GM18507 (cell line): Measurements from ENCODE around the gene MTREX.

Experiments used
- DNase-seq: peaks from one replicate; pipeline ENCODE4 v3.0.0; 2011; ENCODE audit warnings: low read depth; ENCODE audit not compliant: insufficient read length; ENCODE audit errors: extremely low spot score
- FAIRE-seq: peaks from 2 replicates; lab custom pipeline; 2011; peaks lifted over from hg19 to GRCh38; lab: Jason Lieb, UNC

The MTREX gene

GRCh38 chr5:55416306-55416705 lies 108.5 kb downstream of the MTREX start:
- DNase-seq (no peak), FAIRE-seq (no peak)

GRCh38 chr5:55418994-55419968 lies 111.5 kb downstream of the MTREX start:
- FAIRE-seq (no peak), DNase-seq (no peak)

- FAIRE-seq, result no peak
Measured at GRCh38 chr5:55421074-55421529, 113.3 kb downstream of the MTREX start.

GRCh38 chr5:55426455-55426854 lies 118.7 kb downstream of the MTREX start:
- FAIRE-seq, result no peak

More at GRCh38 chr5:55421074-55421529, 113.3 kb downstream of the MTREX start:
- no peak for DNase-seq

GRCh38 chr5:55427157-55427556 lies 119.4 kb downstream of the MTREX start:
- FAIRE-seq (no peak), DNase-seq (no peak)

More at GRCh38 chr5:55426455-55426854, 118.7 kb downstream of the MTREX start:
- DNase-seq, result no peak

- FAIRE-seq (no peak), DNase-seq (no peak)
Measured at GRCh38 chr5:55429221-55429612, 121.4 kb downstream of the MTREX start.

DNA sequence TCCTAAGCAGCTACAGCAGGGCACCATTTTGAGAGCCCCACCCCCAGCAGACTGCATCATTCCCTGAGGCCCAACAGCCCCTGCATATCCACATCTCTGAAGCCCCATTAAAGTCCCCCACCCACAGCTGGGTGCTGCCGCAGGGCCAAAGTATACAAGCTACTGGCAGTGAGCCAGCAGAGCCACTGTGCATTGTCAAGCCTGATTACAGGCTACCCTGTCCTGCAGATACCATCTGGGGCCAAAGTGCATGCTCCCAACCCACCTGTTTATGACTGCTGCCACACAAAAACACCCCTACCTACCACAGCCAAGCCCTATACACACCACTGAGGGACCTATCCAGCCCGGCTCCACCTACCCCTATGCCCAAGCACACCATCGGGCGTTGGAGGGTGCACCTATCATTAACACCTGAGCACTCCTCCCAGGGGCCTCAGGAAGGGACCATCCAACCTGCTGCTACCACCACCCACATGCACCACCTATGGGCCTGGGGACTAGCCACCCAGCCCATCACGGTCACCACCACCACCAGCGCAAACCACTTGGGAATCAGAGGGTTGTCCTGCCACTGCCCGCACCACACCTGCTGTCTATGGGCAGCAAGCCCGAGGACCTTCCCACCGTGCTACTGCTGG lies 121.9 kb downstream of the MTREX start:
- FAIRE-seq, result no peak
- no peak for DNase-seq

GRCh38 chr5:55432549-55432948 lies 124.8 kb downstream of the MTREX start:
- no peak for FAIRE-seq
- DNase-seq, result no peak

- DNase-seq (no peak), FAIRE-seq (no peak)
Measured at GRCh38 chr5:55437452-55437851, 129.7 kb downstream of the MTREX start.

GRCh38 chr5:55437859-55438206 lies 130.0 kb downstream of the MTREX start:
- DNase-seq (no peak), FAIRE-seq (no peak)

DNA sequence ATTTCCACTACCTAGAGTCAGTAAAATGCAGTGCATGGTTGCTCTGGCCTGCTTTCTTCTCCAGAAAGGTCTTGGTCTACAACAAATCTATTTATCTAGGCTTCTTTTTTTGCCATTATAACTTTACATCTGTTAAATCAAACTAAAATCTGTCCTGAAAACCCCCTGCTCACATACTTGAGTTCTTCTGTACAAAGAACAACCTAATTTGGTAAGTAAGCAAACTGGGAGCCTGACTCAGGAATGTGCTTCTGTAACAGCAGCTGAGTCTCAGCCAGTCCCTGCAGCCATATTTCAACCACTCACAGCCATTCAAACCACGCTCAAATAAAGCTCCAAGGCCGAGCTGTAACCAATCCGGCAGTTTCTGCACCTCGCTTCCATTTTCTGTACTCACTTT lies 131.2 kb downstream of the MTREX start:
- DNase-seq (no peak), FAIRE-seq (no peak)

DNA sequence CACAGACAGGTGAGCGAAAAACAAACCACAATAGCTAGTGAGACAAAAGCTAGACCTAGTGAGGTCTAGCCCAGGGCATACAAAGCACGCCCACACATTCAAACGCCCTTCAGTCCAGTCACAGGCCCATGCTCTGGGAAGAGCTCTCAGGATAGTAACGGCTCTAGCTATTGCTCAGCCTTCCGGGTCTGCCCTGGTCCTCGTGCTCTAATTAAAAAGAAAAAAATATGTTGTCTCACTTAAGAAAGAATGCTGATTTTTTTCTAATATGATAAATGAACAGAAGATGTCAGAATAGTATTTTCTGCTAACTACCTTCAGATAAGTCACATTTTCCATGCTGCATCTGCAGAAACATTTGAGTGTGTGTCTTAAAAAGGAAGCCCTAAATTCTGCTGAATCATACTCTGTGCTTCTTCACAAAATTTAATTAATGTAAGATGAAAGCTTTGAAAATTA lies 132.4 kb downstream of the MTREX start:
- DNase-seq (no peak), FAIRE-seq (no peak)

DNA sequence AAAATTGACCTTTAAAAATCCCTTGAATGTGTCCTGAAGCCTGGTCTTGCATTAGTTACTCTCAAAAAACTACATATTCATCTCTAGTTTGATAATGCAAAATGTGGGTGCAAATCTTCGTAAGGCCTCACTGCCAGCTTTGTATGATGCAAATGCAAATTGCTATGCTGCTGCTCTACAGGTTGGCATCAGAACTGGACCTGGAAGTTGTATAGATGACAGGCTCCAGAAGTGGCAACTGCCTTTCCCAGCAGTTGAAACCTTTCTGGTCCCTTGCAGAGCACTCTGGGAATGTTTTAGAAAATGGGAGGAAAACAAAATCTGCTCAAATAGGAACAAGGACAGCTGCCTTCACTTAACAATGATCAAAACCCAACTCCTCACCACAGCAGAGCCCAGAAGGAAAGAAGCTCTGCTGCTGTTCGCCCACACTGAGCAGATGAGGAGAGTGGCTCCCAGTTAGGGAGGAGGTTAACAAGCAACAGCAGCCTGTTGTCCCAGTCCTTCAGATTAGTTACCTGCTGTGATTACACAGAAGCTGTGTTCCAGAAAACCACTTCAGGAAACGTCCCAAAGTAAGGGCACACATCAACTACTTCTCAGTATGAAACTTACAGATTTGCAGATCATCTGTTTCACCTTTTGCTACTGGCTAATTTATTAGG lies 133.4 kb downstream of the MTREX start:
- no peak for DNase-seq
- no peak for FAIRE-seq

- no peak for DNase-seq
- no peak for FAIRE-seq
Measured at GRCh38 chr5:55441954-55442353, 134.2 kb downstream of the MTREX start.

DNA sequence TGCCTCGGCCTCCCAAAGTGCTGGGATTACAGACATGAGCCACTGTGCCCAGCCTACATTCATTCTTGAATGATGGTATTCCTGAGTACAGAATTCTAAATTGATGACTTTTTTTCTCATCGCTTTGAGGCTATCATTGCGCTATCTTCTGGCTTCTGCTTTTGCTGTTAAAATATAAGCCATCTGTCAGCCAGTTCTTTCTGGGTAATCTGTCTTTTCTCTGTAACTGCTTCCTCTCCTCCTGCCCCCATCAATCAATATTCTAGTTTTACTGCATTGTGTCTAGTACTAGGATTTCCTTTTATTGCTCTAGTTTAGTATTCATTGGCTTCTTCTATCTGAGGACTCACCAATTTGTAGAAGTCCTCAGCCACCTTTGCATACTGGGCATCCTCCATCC lies 138.0 kb downstream of the MTREX start:
- FAIRE-seq (no peak), DNase-seq (no peak)

DNA sequence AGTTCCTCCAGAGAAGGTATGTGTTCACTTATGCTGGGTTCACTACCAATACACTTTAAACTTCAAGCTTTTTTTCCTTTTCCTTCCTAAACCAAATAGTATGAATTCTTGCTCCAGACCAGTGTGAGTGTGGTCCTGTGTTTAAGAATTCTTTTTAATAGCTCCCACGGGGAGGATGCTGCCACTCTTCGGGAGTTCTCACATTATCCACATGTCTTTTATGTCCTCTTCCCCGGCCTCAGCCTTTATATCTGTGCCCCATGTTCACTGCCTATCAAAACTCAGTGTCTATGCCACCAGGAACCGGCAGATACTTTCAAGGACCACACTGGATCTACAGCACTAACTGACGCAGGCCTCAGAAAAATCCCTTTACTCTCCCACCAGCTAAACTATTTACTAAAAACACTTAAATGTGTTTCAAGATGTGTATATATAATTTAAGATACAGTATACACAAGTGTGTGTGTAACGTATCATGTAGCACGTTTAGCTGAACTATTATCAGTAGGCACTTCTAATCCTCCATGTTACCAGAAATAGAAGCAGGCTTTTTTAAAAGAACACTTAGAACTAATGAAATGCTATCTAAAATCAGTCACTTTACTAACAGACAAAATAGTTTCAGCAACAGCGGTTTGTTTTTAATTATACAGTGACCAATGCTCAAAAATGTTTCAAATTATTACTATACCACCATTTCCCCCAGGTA lies 139.0 kb downstream of the MTREX start:
- no peak for FAIRE-seq
- no peak for DNase-seq

DNA sequence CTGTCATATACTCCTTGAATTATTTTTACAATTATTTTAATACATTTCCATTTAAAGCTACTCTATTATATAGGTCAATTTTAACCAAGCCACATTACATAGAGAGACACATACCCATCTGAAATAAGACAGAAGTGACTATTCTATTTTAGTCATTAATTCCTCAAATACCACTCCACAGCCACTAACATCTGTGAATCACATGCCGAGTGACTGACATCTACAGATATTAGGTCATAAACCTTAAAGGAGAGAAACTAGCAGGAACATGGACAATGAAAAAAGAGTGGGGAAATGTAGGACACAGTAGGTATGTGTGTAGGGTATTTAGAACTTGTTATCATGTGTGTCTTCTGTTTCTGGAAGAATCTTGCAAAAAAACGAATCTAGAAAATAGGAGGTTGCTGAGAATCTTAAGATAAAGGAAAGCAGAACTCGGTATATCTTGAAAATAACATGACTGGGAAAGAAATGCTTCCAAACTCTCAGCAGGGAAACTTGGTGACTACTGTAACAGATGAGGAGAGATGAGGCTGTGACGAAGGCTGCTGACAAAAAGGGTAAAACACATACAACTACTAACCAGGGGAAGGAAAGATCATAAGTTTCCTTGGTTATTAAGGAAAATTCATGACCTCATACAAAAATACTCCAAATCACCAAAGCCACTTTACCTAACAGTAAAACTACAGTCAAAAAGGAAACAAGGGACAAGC lies 142.4 kb downstream of the MTREX start:
- FAIRE-seq (no peak), DNase-seq (no peak)

GRCh38 chr5:55451976-55452375 lies 144.2 kb downstream of the MTREX start:
- DNase-seq (no peak), FAIRE-seq (no peak)

DNA sequence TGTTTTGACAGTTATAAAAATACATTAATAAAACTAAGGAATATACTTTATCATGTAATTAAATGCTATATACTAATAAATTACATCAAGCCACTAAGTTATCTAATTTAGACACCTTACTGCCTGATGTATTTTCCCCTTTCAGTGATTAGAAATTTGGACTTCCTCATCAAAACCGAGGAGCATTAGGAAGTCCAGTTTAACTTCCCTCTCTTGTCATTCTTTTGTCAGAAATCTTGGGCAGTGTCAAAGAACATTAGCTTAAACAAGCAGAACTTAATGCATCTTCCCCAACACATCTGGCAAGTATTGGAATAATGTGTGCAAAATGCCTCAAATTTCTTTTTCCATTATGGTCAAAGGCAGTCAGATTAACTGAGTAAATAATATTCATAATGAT lies 145.4 kb downstream of the MTREX start:
- FAIRE-seq (no peak), DNase-seq (no peak)
